ENCODE data around the gene NAGLU.

DNA sequence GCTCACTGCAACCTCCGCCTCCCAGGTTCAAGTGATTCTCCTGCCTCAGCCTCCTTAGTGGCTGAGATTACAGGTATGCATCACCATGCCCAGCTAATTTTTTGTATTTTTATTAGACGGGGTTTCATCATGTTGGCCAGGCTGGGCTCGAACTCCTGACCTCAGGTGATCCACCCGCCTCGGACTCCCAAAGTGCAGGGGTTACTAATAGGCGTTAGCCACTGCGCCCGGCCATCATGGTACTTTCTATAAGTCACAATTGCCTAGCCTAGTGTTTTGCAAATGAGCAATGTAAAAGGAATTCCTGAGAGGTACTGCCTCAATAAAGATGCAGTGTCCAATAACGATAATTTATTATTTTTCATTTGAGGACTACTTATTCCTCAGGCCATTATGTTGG is 55.4 kb downstream of the NAGLU start:
- TF ChIP-seq CTCF (IDR thresholded peaks at IDR 0.05) (no peak), POLR2A (IDR thresholded peaks at IDR 0.05) (no peak)

Data from heart left ventricle (tissue), 13 donors.